HG03280 (cell line): ENCODE measurements around the gene RNF7.
"Not testable (repeated sequence)": the region's sequence is repeated elsewhere in the genome, so short reads cannot be mapped to it uniquely, and the experiment has no call there.

Experiments used
- ATAC-seq: cut with Tn5 transposase; IDR thresholded peaks from one replicate; pipeline ENCODE4 v1.9.1; 2021; ENCODE audit warnings: mild to moderate bottlenecking, moderate library complexity; ENCODE audit not compliant: unreplicated experiment

The RNF7 gene

GRCh38 chr3:141777957-141778813 is 40.1 kb downstream of the RNF7 start:
- ATAC-seq: no peak

GRCh38 chr3:141779667-141780066 is 41.6 kb downstream of the RNF7 start:
- no peak for ATAC-seq

- ATAC-seq: no peak
These were observed 44.4 kb downstream of the RNF7 start for GRCh38 chr3:141782386-141782932.

GRCh38 chr3:141783632-141784031 is 45.5 kb downstream of the RNF7 start:
- no peak for ATAC-seq

- no peak for ATAC-seq
These were observed 46.0 kb downstream of the RNF7 start for GRCh38 chr3:141784096-141784495.

GRCh38 chr3:141784531-141784930 is 46.4 kb downstream of the RNF7 start:
- no peak for ATAC-seq

GRCh38 chr3:141788149-141788548 is 50.1 kb downstream of the RNF7 start:
- no peak for ATAC-seq

GRCh38 chr3:141788750-141789149 is 50.7 kb downstream of the RNF7 start:
- not testable (repeated sequence) for ATAC-seq

- no peak for ATAC-seq
These were observed 51.2 kb downstream of the RNF7 start for GRCh38 chr3:141789281-141789680.

GRCh38 chr3:141790171-141790570 is 52.1 kb downstream of the RNF7 start:
- no peak for ATAC-seq

- no peak for ATAC-seq
These were observed 54.4 kb downstream of the RNF7 start for GRCh38 chr3:141792495-141792894.

GRCh38 chr3:141793476-141794260 is 55.6 kb downstream of the RNF7 start:
- ATAC-seq: no peak

GRCh38 chr3:141795276-141795675 is 57.2 kb downstream of the RNF7 start:
- no peak for ATAC-seq

GRCh38 chr3:141795741-141796080 is 57.6 kb downstream of the RNF7 start:
- no peak for ATAC-seq

- peak; percentile 97 for ATAC-seq
These were observed 58.2 kb downstream of the RNF7 start for GRCh38 chr3:141796081-141796888.
